ENCODE data around the gene UBA52.

The UBA52 gene

DNA sequence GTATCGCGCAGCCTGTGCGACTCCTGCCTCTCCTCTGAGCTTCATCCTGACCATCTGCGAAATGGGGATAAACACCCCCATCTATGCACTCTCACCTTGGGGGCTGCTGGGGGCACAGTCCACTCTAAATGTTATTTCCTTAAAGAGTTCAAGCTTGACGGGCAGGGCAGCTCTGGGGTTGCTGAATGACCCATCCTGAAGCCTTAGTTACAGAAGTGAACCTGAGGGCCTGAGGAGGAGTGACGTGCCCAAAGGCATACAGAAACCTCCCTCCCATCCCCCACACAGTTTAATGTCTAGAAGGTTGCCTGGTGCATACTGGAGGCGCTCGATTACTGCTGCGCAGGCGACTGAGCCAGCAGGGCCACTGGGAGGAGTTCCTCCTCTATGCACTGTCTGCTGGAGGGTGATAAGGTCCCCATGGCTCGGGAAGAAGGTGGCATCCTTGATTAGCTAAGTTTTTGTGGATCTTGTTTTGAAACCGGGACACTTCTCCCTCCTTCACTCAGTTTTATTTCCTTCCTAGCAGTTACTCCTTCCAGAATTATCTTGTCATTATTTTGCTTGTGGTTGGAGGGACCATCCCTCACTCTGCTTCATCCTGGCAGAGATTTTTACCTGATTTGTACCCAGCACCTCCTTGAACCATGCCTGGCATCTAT lies 27.7 kb upstream of the UBA52 start:
- Histone ChIP-seq H3K27ac (peak overlapping the region; percentile 86 to 97 (median 92)), H3K4me3 (peak overlapping the region; percentile 58 to 82 (median 66))

DNA sequence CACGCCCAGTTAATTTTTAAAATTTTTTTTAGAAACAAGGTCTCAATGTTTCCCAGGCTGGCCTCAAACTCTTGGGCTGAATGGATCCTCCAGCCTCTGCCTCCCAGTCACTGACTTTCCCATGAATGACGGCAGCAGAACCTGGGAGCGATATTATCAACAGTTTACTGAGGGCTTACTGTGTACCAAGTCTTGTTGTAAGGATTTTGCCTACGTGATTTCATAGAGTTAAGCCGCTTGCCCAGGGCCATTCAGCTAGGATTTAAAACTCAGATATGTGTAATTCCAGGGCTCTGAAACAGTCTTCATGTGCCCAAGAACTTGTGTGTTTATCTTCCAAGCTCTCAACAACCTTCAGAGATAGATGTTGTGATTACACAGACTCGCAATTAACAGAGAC lies 20.0 kb upstream of the UBA52 start:
- Histone ChIP-seq H3K4me3 (no peak overlapping the region), H3K27ac (no peak overlapping the region)

DNA sequence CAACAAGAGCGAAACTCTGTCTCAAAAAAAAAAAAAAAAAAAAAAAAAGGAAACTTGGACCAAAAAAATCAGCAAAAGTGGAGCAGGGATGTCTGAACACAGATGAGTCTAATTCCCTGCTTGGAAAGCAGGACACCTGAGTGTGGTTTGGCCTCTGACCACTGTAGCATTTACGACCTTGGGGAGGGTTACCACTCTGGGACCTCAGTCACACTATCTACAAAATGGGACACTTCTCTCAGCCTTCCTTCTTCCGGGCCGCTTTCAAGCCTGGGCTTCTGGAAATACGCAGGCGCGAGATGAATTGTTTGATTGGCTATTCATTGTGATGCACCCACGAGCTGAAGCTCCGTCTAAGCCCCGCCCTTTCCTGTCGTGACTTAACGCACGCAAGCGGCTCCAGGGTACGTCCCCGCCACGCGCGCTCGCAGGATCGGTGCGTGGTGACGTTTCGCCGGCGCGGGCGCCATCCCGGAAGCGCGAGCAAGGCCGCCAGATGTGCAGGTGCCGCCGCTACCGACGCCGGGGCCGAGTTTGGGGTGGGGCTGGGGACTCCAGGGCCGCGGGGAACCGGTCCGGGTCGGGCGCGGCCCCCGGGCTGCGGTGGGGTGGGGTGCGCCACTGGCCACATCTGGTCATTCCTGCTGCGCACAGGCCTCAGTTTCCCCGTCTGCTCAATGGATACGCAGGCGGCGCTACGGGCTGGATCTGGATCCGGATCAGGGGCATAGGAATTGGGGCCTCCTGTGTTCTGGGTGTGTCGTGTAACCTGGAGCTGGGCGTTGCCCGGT lies 14.1 kb upstream of the UBA52 start, which contains the start of gene KXD1:
TSS of gene KXD1 (plus strand) at position 460 of the 791 bp plus-strand sequence. CDS start 4,187 bp downstream, outside the sequence.
- peak within 1 kb of the TSS; percentile 77 to 98 (median 90) for H3K27ac ChIP-seq
- peak within 1 kb of the TSS; percentile 58 to 100 (median 97) for H3K4me3 ChIP-seq

DNA sequence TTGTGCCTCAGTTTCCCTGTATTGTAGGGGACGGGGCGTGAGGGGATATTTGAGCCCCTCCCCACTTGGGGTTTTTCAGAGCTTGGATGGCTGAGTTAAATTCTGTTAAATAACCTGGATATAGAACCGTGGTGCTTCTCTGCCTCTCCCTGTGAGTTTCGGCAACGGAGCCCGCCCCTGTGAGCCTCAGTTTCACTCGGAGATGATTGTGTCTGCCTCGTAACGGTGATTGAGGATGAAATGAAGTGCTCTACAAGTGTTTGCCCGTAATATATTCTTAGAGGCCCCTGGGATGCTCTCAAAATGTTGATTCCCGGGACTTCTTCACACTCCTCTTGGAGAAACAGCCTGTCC lies 13.5 kb upstream of the UBA52 start:
- Histone ChIP-seq H3K4me3 (peak overlapping the region; percentile 58 to 100 (median 97)), H3K27ac (peak overlapping the region; percentile 77 to 98 (median 90))

DNA sequence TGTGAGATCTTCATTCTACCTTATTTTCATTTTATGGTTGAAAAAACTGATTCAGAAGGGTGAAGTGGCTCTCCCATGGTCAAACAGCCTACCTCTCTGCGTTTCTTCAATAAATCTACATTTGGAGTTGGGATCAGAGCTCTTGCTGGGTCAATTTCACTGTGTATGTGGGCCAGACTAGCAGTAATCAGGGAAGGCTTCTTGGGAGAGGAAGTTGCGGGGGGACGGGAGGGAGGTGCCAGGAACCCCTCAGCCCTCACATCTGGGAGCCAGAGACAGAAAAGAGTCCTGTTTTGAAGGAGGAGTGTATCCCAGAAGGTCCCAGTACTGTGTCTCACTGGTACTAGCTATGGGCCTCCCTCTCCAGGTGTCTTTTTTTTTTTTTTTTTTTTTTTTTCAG lies 13.1 kb upstream of the UBA52 start:
- peak overlapping the region; percentile 58 to 100 (median 97) for H3K4me3 ChIP-seq
- peak overlapping the region in 19 of 21 experiments; percentile 77 to 98 (median 91) for H3K27ac ChIP-seq

DNA sequence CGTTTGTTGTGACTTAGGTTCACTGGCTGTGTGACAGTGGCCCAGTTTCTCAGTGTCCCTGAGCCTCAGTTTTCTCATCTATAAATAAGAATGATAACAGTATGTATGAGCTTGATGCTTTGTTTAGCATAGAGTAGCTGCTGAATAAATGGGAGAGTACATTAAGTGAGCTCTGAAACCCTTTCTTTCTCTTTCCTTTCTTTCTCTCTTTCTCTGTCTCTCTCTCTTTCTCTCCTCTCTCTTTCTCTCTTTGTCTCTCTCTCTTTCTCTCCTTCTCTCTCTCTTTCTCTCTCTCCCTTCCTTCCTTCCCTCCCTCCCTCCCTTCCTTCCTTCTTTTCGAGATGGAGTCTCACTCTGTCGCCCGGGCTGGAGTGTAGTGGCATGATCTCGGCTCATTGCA lies 12.0 kb upstream of the UBA52 start:
- peak overlapping the region in 3 of 21 experiments; percentile 8 to 95 (median 60) for H3K27ac ChIP-seq
- no peak overlapping the region for H3K4me3 ChIP-seq

DNA sequence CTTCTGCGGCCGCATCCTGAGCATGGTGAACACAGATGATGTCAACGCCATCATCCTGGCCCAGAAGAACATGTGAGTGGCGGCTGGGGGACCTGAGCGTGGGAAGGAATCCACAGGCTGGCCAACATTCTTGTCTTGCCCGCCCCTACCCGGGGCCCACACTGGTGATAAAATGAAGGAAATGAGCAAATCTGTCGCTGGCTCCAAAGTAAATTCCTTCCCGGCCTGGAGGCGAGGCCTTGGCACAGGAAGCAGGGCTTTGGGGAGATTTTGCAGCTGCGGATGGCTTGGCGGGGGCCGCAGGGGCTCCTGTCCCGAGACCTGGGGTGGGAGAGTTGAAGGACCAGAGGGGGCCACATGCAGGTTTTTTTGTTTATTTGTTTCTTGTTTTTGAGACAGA lies 9.6 kb upstream of the UBA52 start:
- H3K4me3 ChIP-seq, result no peak overlapping the region
- H3K27ac ChIP-seq, result peak overlapping the region in 3 of 21 experiments; percentile 29 to 52 (median 40)

DNA sequence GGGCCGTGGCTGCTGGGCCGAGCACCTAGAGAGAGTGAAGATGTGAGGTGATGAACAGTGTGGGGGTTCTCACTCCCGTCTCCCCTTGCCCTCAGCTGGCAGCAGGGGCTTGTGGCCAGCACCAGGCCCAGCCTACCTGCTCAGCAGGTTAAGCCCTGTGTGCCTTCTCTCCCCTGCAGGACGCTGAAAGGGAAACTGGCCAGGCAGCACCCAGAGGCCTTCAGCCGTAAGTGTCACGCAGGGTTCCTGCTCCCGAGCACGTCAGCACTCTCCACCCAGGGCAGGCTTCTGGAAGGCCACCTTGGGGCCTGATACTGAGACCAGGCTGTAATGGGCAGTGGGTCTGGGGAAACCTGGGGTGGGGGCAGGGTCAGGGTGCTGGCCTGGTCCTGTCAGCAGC lies 4.7 kb upstream of the UBA52 start:
- Histone ChIP-seq H3K27ac (no peak overlapping the region), H3K4me3 (no peak overlapping the region)

DNA sequence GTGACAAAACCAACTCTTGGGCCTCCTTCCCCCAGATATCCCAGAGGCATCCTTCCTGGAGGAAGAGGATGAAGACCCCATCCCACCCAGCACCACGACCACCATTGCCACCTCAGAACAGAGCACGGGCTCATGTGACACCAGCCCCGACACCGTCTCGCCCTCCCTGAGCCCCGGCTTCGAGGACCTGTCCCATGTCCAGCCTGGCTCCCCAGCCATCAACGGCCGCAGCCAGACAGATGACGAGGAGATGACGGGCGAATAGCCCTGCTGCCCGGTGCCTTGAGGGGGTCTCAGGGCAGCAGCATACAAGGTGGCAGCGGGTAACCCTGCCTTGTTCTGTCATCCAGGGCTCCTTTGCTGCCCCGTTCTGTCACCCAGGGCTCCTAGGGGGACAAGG lies 3.3 kb upstream of the UBA52 start:
- H3K27ac ChIP-seq, result no peak overlapping the region
- H3K4me3 ChIP-seq, result no peak overlapping the region

DNA sequence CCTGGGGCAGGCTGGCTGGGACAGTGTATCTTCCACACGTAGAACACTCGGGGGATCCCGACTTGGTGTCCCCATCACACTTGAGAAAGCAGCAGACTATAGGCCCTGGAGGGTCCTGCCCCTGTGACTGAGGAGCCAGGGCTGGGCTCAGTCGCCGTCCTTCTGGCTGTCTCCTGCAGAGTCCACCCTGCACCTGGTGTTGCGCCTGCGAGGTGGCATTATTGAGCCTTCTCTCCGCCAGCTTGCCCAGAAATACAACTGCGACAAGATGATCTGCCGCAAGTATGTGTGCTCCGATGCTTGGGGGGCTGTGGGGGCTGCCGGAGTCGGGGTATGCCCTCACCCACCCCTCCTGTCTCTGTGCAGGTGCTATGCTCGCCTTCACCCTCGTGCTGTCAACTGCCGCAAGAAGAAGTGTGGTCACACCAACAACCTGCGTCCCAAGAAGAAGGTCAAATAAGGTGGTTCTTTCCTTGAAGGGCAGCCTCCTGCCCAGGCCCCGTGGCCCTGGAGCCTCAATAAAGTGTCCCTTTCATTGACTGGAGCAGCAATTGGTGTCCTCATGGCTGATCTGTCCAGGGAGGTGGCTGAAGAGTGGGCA lies 3.1 kb downstream of the UBA52 start:
- no peak overlapping the region for H3K4me3 ChIP-seq
- no peak overlapping the region for H3K27ac ChIP-seq

DNA sequence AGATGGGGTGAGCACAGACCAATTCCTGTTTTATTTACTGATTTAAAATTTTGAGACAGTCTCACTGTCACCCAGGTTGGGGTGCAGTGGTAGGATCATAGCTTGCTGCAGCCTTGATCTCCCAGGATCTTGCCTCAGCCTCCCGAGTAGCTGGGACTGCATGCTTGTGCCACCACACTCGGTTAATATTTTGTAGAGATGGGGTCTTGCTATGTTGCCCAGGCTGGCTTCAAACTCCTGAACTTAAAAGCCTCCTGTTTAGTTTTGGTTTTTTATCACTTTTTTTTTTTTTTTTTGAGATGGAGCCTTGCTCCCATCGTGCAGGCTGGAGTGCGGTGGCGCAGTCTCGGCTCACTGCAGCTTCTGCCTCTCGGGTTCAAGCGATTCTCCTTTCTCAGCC lies 4.7 kb downstream of the UBA52 start:
- no peak overlapping the region for H3K27ac ChIP-seq
- no peak overlapping the region for H3K4me3 ChIP-seq

DNA sequence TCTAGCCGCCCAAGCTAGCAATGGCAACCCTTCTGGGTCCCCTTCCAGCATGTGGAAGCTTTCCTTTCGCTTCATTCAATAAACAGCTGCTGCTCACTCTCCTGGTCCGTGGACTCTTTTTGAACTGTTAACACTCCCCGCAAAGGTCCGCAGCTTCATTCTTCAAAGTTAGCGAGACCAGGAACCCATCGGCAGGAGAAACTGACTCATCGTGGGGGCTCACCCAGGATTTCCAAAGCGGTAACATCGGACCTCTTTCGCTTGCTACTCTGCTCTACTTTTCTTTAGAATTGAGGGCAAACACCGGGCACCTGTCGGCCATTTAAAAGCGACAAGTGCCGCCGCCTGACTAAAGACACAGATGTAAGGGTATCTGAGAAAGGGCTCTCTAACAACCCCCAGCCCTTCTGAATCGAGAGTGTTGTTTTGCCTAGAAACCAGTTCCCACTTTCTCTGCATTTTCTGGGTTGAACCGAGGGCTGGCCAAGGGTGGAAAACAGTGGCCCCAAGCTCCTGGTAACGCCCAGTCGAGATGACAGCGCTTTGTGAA lies 5.8 kb downstream of the UBA52 start:
- Histone ChIP-seq H3K4me3 (no peak overlapping the region), H3K27ac (no peak overlapping the region)

DNA sequence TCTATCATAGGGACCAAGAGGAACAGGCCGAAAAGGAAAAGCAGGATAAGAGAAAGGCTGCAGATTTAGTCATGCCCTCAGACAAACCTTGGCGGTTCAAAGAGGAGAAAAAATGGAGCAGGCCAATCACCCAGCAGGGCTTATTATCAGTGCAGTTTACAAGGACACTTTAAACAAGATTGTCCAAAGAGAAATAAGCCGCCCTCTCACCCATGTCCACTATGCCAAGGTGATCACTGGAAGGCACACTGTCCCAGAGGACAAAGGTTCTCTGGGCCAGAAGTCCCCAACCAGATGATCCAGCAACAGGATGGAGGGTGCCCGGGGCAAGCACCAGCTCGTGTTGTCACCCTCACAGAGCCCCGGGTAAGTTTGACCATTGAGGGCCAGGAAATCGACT lies 8.7 kb downstream of the UBA52 start:
- Histone ChIP-seq H3K4me3 (no peak overlapping the region), H3K27ac (no peak overlapping the region)

DNA sequence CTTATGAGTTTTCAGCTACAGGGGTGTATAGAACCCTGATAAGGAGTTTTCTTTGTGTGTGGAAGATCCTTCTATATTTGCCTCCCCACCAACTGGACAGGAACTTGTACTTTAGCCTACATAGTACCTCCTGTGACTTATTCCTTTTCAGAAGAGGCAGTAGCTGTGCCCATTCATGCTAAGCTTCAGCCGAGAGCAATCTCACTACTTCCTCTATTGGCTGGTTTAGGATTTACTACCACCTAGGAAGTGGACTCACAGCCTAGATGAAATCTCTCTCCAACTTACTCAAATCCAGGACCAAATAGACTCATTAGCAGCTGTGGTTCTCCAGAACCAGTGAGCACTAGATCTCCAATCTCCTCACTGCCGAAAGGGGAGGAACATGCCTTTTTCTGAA lies 14.6 kb downstream of the UBA52 start:
- H3K27ac ChIP-seq, result no peak overlapping the region

DNA sequence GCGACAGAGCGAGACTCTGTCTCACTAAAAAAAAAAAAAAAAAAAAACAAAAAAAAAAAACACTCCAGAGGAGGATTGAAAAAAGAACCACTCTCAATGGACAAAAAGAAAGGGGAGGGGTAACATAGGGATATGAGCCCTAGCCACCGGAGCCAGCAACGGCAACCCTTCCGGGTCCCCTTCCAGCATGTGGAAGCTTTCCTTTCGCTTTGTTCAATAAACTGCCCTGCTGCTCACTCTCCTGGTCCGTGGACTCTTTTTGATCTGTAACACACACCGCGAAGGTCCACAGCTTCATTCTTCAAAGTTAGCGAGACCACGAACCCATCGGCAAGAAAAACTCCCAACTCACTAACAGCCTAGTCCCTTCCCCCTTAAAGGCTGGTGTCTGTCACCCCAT lies 15.9 kb downstream of the UBA52 start:
- peak overlapping the region in 10 of 21 experiments; percentile 73 to 97 (median 92) for H3K27ac ChIP-seq
- H3K4me3 ChIP-seq, result no peak overlapping the region

More for the DNA sequence above, 14.6 kb downstream of the UBA52 start:
- H3K4me3 ChIP-seq, result no peak overlapping the region

DNA sequence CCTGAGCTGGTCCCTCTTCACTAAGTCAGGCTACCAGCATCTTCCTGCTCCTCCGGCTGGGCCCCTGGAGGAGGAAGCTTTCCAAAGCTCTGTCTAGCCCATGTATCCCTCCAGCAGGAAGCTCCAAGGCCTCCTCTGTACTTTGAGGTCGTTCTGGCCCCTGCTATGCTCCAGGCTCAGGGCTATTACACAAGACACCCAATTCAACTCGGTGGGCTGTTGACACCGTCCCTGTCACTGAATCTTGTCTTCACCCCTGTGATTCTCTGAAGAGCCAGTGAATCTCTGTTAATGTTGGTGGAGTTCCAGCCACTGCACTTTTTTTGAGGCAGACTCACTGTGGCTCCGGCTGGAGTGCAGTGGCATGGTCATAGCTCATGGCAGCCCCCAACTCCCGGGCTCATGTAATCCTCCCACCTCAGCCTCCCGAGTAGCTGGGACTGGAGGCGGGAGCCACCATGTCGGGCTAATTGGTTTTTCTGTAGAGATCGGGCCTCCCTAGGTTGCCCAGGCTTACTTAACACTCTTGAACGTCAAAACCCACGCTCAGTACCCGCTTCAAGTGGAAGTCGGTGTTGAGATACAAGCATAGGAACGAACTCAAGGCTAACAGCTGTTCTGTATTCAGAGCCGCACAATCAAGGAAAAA lies 16.4 kb downstream of the UBA52 start:
- H3K27ac ChIP-seq, result peak overlapping the region in 20 of 21 experiments; percentile 73 to 98 (median 91)
- H3K4me3 ChIP-seq, result peak overlapping the region; percentile 49 to 93 (median 83)

DNA sequence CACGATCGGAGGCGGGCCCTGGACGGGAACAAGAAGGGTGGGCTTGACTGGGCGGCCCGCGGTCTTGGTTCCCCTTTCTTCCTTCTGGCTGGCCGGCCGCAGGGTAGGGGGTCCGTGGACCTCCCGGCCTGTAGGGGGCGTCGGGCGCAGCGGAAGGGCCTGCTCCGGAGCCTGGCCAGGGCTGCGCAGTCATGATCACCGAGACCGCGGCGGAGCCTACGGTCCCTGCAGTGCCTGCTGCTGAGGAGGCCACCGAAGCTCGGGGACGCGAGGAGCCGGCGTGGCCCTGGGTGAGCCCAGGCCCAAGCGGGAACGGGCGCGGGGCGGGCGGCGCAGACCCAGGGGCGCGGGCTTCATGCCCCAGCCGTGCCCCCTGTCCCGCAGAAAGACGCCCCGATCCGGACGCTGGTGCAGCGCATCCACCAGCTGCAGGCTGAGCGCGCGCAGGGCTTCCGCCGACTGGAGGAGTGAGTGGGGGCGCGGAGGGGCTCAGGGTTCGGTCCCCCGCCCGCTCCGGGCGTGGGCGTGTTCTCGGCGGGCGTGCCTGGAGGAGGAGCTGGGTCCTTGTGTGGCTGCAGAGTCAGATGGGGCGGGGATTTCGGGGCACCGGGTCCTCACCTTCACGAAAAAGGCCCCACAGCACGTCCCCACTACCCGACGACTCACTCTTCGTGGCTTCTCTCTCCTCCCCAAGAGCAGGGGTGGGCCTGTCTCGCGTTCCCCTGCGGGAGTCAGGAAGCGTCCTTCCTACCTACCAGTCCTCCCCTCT lies 17.1 kb downstream of the UBA52 start, which contains the start of gene REX1BD:
TSS of gene REX1BD (plus strand) at position 188 of the 769 bp plus-strand sequence. CDS start at position 192, 4 bp downstream.
- peak within 1 kb of the TSS; percentile 68 to 98 (median 91) for H3K27ac ChIP-seq
- H3K4me3 ChIP-seq, result peak within 1 kb of the TSS; percentile 49 to 93 (median 83)

DNA sequence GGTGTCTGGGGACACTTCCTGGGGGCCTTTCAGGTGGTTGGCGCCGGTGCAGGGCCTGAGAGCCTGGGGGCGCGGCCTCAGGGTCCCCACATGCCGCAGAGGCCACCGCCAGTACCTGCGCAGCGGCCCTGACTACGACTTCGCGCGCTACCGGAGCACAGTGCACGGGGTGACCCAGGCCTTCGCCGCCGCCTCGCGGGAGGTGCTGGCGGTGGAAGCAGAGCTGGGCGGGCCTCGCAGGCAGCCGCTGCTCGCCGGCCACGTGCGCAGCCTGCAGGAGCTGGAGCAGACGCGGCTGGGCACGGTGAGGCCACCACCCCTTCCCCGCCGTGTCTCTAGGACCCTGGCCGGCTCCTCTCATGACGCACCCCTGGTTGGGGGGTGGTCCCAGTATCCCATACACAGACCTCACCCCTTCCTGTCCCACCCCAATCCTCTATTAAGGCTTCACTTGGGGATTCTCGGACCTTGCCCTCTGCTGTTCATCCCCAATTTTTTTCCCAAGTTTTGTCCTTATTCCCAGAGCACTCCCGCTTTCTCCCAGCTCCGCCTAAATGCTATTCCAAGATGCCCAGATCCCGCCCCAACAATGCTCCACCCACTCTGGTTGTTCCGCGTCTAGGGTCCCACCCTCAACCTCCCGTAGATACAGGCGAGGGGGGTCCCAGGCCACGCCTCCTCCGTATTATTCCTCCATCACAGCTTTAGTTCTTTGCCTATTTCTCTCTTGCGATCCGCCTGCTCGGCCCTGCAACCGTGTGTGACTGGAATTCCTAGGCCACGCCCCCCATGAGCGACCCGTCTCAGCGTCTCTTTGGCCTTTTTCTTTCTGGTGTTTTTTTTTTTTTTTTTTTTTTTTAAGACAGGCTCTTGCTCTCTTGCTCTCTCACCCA lies 18.0 kb downstream of the UBA52 start:
- H3K27ac ChIP-seq, result peak overlapping the region; percentile 68 to 98 (median 91)

More for the DNA sequence above, 18.0 kb downstream of the UBA52 start:
- H3K4me3 ChIP-seq, result peak overlapping the region; percentile 49 to 93 (median 83)

All from skin epidermis (tissue), 12 donors.